Natural killer cell (primary cell): ENCODE results near the gene MT1H. TPM values are rescaled to one million over a fixed set of nuclear protein-coding genes. Genes with fewer than 3 reads are reported as not detected.
A peak's percentile ranks its signal among the peaks of the same experiment; 100 is the strongest.
"Not testable (repeated sequence)": the region's sequence is repeated elsewhere in the genome, so short reads cannot be mapped to it uniquely, and the experiment has no call there.

Experiments used
- ATAC-seq, 3 donors: fragments of 150-1000 bp in 2 of 3; fragments of 200-7000 bp in 1 of 3; cut with Tn5 transposase; 1 replicate in 1 of 3; 2 replicates in 2 of 3; pipeline ENCODE4 v1.10.0; 2021; ENCODE audit warnings: mild to moderate bottlenecking in 2 of 3, moderate library complexity in 2 of 3
- DNase-seq, 2 donors: peaks; one replicate each; pipeline versions ENCODE4 v3.0.0 to v3.0.0-alpha.2; 2013 to 2021; ENCODE audit warnings: mixed read lengths in 1 of 2
- H3K27ac ChIP-seq: one replicate; pipeline ENCODE4 v1.5.1; 2013; ENCODE audit warnings: mild to moderate bottlenecking, low read length
- H3K27me3 ChIP-seq: one replicate; pipeline ENCODE4 v1.6.1; 2013; ENCODE audit warnings: low read length; ENCODE audit not compliant: control insufficient read depth, insufficient read depth
- H3K36me3 ChIP-seq: one replicate; pipeline ENCODE4 v1.6.1; 2013; ENCODE audit warnings: low read length; ENCODE audit not compliant: control insufficient read depth, insufficient read depth
- H3K4me1 ChIP-seq: one replicate; pipeline ENCODE4 v1.6.1; 2013; ENCODE audit warnings: low read length; ENCODE audit not compliant: control insufficient read depth, insufficient read depth
- H3K4me3 ChIP-seq: one replicate; pipeline ENCODE4 v1.5.1; 2013; ENCODE audit warnings: low read length
- H3K9me3 ChIP-seq: one replicate; pipeline ENCODE4 v1.6.1; 2013; ENCODE audit warnings: low read length; ENCODE audit not compliant: control insufficient read depth, insufficient read depth
- H3K27ac Mint-ChIP-seq, 2 donors: one replicate each; pipeline ENCODE4 v1.8.0; 2022; ENCODE audit warnings: mild to moderate bottlenecking in 2 of 2, mixed read lengths in 2 of 2, moderate library complexity in 1 of 2
- H3K27me3 Mint-ChIP-seq, 2 donors: one replicate each; pipeline ENCODE4 v1.8.0; 2022; ENCODE audit warnings: low read depth in 2 of 2, mixed read lengths in 2 of 2
- H3K36me3 Mint-ChIP-seq: one replicate; pipeline ENCODE4 v1.8.0; 2022; ENCODE audit warnings: mixed read lengths
- H3K4me1 Mint-ChIP-seq, 2 donors: one replicate each; pipeline ENCODE4 v1.8.0; 2022; ENCODE audit warnings: mixed read lengths in 2 of 2
- H3K4me3 Mint-ChIP-seq: one replicate; pipeline ENCODE4 v1.8.0; 2022; ENCODE audit warnings: mild to moderate bottlenecking, moderate library complexity, mixed read lengths
- H3K9me3 Mint-ChIP-seq, 2 donors: one replicate each; pipeline ENCODE4 v1.8.0; 2022; ENCODE audit warnings: mixed read lengths in 2 of 2
- WGBS: methylation state at CpG from one replicate; pipeline ENCODE4 v1.1.7; 2013; ENCODE audit warnings: missing lambda C conversion rate; ENCODE audit not compliant: insufficient coverage; 5-methylcytosine and 5-hydroxymethylcytosine counted together
- intact Hi-C: fragments of 100-400 bp; cut with micrococcal nuclease; formaldehyde crosslinking; loops from one replicate; pipeline ENCODE4 v1.14.2; 2022
- total RNA-seq, 4 donors: library from RNA; stranded (reverse); fragments of 120-200 nt in 1 of 4; gene quantifications; one replicate each; pipeline versions ENCODE4 v1.2.3 to v1.2.4, GENCODE V29; 2013 to 2022
- TF ChIP-seq, protein P1 (sequence below): fragments of 200-600 bp; IDR thresholded peaks from one replicate; pipeline ENCODE4 v1.8.0; 2022; ENCODE audit warnings: antibody characterized with exemption

The MT1H gene
- total RNA-seq, 3 donors from 2014 or later (not counting 1 experiment from before 2014, with no cell fraction given) = not detected

DNA sequence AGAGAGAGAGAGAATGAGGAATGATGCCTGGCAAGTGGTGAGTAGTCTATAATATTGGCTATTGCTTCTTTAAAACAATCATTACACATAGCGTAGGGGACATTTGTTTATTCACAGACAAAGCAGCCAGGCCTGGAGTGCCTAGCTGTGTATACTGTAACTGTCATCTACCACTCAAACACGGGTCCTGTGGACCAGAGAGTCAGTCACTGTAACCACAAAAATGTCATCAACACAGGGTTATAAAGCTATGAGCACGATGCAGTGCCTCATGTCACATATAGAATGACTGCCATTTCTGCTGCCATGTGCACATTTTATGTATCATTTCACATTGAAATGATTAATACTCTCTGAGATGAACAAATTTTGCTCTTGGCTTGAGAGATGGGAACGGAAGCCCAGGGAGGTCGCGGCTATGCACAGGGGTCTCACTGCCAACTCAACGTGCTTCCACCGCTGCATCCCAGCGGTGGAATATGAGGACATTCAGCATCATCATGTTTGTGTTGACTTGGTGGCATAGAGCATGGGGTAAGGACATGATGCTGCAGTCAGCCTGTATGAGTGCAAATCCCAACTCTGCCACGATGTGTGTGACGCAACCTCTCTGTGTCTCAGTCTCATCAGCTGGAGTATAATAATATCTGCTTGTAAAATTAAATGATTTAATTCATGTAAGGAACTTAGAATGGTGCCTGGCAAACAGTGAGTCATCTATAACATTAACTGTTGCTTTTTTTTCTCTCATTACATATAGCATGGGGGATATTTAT lies 3.3 kb downstream of the MT1H start:
- intact Hi-C loops = no loop called here
- H3K4me1 Mint-ChIP-seq = peaks cover 4 to 32% of the 10 kb centered on the region in 2 donors
- H3K4me1 ChIP-seq = peaks cover 14% of the 10 kb centered on the region

DNA sequence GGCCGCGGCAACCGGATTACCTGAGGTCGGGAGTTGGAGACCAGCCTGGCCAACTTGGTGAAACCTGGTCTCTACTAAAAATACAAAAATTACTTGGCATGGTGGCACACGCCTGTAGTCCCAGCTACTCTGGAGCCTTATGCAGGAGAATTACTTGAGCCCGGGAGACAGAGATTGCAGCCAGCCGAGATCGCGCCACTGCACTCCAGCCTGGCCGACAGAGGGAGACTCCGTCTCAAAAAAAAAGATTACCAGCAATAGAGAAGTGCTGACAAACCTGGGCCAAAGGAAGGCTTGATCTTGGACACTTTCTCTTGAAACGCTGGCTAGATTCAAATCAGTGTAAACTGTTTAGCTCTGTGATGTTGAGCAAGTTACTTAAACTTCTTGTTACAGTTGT lies 4.3 kb downstream of the MT1H start:
- no peaks in the 10 kb centered on the region for H3K36me3 ChIP-seq
- no peak overlapping the region for H3K4me3 ChIP-seq
- intact Hi-C loops = no loop called here
- peak in 1 of 2 donors; percentile 58 for DNase-seq
- H3K27ac ChIP-seq = no peak overlapping the region
- 45% methylated on average over 12 of the region's 12 CpGs for WGBS
- TF ChIP-seq, protein P1, sequence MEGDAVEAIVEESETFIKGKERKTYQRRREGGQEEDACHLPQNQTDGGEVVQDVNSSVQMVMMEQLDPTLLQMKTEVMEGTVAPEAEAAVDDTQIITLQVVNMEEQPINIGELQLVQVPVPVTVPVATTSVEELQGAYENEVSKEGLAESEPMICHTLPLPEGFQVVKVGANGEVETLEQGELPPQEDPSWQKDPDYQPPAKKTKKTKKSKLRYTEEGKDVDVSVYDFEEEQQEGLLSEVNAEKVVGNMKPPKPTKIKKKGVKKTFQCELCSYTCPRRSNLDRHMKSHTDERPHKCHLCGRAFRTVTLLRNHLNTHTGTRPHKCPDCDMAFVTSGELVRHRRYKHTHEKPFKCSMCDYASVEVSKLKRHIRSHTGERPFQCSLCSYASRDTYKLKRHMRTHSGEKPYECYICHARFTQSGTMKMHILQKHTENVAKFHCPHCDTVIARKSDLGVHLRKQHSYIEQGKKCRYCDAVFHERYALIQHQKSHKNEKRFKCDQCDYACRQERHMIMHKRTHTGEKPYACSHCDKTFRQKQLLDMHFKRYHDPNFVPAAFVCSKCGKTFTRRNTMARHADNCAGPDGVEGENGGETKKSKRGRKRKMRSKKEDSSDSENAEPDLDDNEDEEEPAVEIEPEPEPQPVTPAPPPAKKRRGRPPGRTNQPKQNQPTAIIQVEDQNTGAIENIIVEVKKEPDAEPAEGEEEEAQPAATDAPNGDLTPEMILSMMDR = no peak
- H3K4me1 Mint-ChIP-seq = peaks cover 4 to 22% of the 10 kb centered on the region in 2 donors
- no peak overlapping the region for H3K4me3 Mint-ChIP-seq
- H3K27me3 Mint-ChIP-seq = peaks cover 54 to 57% of the 10 kb centered on the region in 2 donors
- H3K27me3 ChIP-seq = peaks cover 15% of the 10 kb centered on the region
- ATAC-seq = peak in 2 of 3 donors; percentile 42 to 52
- H3K36me3 Mint-ChIP-seq = no peaks in the 10 kb centered on the region
- no peaks in the 10 kb centered on the region for H3K9me3 Mint-ChIP-seq
- peaks cover 11% of the 10 kb centered on the region for H3K4me1 ChIP-seq
- H3K27ac Mint-ChIP-seq = no peak overlapping the region
- H3K9me3 ChIP-seq = no peaks in the 10 kb centered on the region

More for the DNA sequence above, 3.3 kb downstream of the MT1H start:
- TF ChIP-seq, protein P1 = no peak
- Mint-ChIP-seq H3K36me3 (no peaks in the 10 kb centered on the region), H3K27me3 (peaks cover 63 to 67% of the 10 kb centered on the region in 2 donors), H3K27ac (no peak overlapping the region), H3K4me3 (no peak overlapping the region), H3K9me3 (no peaks in the 10 kb centered on the region)
- Histone ChIP-seq H3K36me3 (no peaks in the 10 kb centered on the region), H3K27me3 (peaks cover 24% of the 10 kb centered on the region), H3K9me3 (no peaks in the 10 kb centered on the region), H3K4me3 (no peak overlapping the region), H3K27ac (no peak overlapping the region)
- DNase-seq = no peak
- WGBS = 88% methylated on average over 11 of the region's 11 CpGs
- no peak for ATAC-seq

DNA sequence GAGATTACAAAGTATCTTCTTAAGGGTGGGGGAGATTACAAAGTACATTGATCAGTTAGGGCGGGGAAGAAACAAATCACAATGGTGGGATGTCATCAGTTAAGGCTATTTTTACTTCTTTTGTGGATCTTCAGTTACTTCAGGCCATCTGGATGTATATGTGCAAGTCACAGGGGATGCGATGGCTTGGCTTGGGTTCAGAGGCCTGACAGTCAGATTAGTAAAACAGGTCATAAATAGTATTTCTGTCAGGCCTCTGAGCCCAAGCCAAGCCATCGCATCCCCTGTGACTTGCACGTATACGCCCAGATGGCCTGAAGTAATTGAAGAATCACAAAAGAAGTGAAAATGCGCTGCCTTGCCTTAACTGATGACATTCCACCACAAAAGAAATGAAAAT lies 5.0 kb downstream of the MT1H start:
- H3K4me3 ChIP-seq, H3K36me3 Mint-ChIP-seq, H3K27ac Mint-ChIP-seq, DNase-seq, H3K4me3 Mint-ChIP-seq, H3K9me3 Mint-ChIP-seq, H3K9me3 ChIP-seq, H3K27me3 ChIP-seq, intact Hi-C loops, H3K36me3 ChIP-seq, ATAC-seq, H3K27ac ChIP-seq: not testable (repeated sequence)
- peaks cover 48 to 51% of the 10 kb centered on the region in 2 donors for H3K27me3 Mint-ChIP-seq
- H3K4me1 Mint-ChIP-seq = peaks cover 4 to 16% of the 10 kb centered on the region in 2 donors
- H3K4me1 ChIP-seq = peaks cover 11% of the 10 kb centered on the region
- 79% methylated on average over 6 of the region's 6 CpGs for WGBS

DNA sequence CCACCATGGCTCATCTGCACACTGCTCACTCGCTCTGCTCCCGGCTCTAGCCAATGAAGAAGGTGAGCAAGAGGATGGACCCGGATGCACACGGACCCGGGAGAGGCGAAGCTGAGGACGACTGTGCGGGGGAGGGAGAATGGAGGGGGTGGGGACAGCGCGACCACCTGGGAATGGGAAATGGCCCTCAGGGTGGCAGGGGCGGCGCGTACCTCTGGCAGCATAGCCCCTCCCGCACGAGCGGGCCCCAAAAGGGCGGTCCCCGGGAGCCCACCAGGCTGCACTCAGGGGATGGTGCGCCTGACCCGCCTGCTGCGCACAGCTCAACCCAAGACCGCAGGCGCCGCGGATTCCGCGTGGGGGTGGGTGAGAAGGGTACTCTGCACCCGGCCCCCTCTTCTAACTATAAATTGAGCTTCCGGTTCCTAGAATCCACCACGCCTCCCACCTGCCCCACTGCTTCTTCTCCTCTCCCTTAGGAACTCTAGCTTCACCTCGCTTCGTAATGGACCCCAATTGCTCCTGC lies 6.1 kb downstream of the MT1H start:
- H3K9me3 Mint-ChIP-seq = no peaks in the 10 kb centered on the region
- peaks cover 11% of the 10 kb centered on the region for H3K4me1 ChIP-seq
- peak; percentile 36 to 67 for DNase-seq
- H3K4me1 Mint-ChIP-seq = peaks cover 4 to 12% of the 10 kb centered on the region in 2 donors
- H3K9me3 ChIP-seq = no peaks in the 10 kb centered on the region
- 4% methylated on average over 32 of the region's 32 CpGs for WGBS
- H3K27me3 Mint-ChIP-seq = peaks cover 43 to 45% of the 10 kb centered on the region in 2 donors
- ATAC-seq = peak; percentile 60 to 84 (median 82)
- peaks cover 3% of the 10 kb centered on the region for H3K27me3 ChIP-seq
- intact Hi-C loops = no loop called here
- no peak overlapping the region for H3K27ac ChIP-seq
- H3K36me3 Mint-ChIP-seq = no peaks in the 10 kb centered on the region
- no peak overlapping the region for H3K4me3 ChIP-seq
- H3K27ac Mint-ChIP-seq = no peak overlapping the region
- TF ChIP-seq, protein P1 = no peak
- peak overlapping the region; percentile 66 for H3K4me3 Mint-ChIP-seq
- H3K36me3 ChIP-seq = no peaks in the 10 kb centered on the region
